HepG2 (cell line): ENCODE measurements around the gene PAIP2. TPM values are rescaled to one million over a fixed set of nuclear protein-coding genes. Genes with fewer than 3 reads are reported as not detected.

Experiments
- ATAC-seq: fragments of 200-7000 bp; cut with Tn5 transposase; 3 replicates; pipeline ENCODE4 v1.9.1; 2020; ENCODE audit warnings: mild to moderate bottlenecking, moderate library complexity
- BruUV-seq: library from RNA; stranded (reverse); fragments of 400-500 nt; replicated peaks from 2 replicates; lab custom pipeline; 2021; lab: Mats Ljungman, UMichigan
- CTCF ChIA-PET: fragments of 300-600 bp; formaldehyde crosslinking; extraction: SDS; loops from one replicate; lab custom pipeline; 2021; ENCODE audit warnings: low total read pairs, inconsistent platforms, low intra/inter-chr PET ratio; lab: Yijun Ruan, JAX
- POLR2A ChIA-PET: fragments of 350-600 bp; sonication (Branson Sonifier 250); formaldehyde crosslinking; loops from one replicate; lab custom pipeline; 2020; ENCODE audit warnings: antibody characterized with exemption, inconsistent platforms; lab: Yijun Ruan, JAX
- DNase-seq: peaks from one replicate; pipeline ENCODE4 v3.0.0-alpha.2; 2015; ENCODE audit warnings: low spot score
- FAIRE-seq: peaks from 3 replicates; lab custom pipeline; 2011; peaks lifted over from hg19 to GRCh38; lab: Jason Lieb, UNC
- H2AFZ ChIP-seq: one replicate; pipeline ENCODE4 v1.6.1; 2011; ENCODE audit warnings: low read length, inconsistent platforms
- H3K27ac ChIP-seq: fragments of 300-600 bp; 3 replicates; pipeline ENCODE4 v1.8.0; 2011; ENCODE audit warnings: mixed run types, mild to moderate bottlenecking, mixed read lengths, low read length, inconsistent platforms; ENCODE audit not compliant: insufficient read depth; ENCODE audit errors: extremely low read length
- H3K27me3 ChIP-seq, 2 experiments: fragments of 200-600 bp in 1 of 2; 2 replicates in 1 of 2; 3 replicates in 1 of 2; pipeline versions ENCODE4 v1.6.0 to v1.8.0; 2011; ENCODE audit warnings: low read length in 2 of 2, mild to moderate bottlenecking in 2 of 2, moderate library complexity in 2 of 2, inconsistent platforms in 1 of 2; ENCODE audit not compliant: insufficient read depth in 2 of 2, control insufficient read depth in 1 of 2
- H3K36me3 ChIP-seq, 2 experiments: fragments of 200-600 bp in 1 of 2; replicated peaks in 1 of 2; 2 replicates in 1 of 2; 3 replicates in 1 of 2; pipeline versions ENCODE4 v1.5.1 to v1.8.0; 2011; ENCODE audit warnings: low read length in 2 of 2, inconsistent platforms in 1 of 2; ENCODE audit not compliant: insufficient read depth in 2 of 2, control insufficient read depth in 1 of 2
- H3K4me1 ChIP-seq: 2 replicates; pipeline ENCODE4 v1.5.1; 2012; ENCODE audit warnings: low read length, inconsistent platforms; ENCODE audit not compliant: insufficient read depth
- H3K4me2 ChIP-seq: 2 replicates; pipeline ENCODE4 v1.6.0; 2011; ENCODE audit warnings: low read depth, low read length, inconsistent platforms
- H3K4me3 ChIP-seq, 3 experiments: fragments of 200-600 bp in 1 of 3; sonication (generic), shearing (Covaris generic) in 1 of 3; replicated peaks in 1 of 3; 2 replicates each; pipeline ENCODE4 v1.5.1; 2011 to 2016; ENCODE audit warnings: low read length in 3 of 3, inconsistent platforms in 2 of 3, low read depth in 2 of 3, mild to moderate bottlenecking in 2 of 3, control low read depth in 1 of 3, mixed read lengths in 1 of 3; ENCODE audit not compliant: insufficient read depth in 1 of 3
- H3K79me2 ChIP-seq: one replicate; pipeline ENCODE4 v1.6.1; 2011; ENCODE audit warnings: low read length, inconsistent platforms; ENCODE audit not compliant: insufficient read depth
- H3K9ac ChIP-seq: 2 replicates; pipeline ENCODE4 v1.6.0; 2011; ENCODE audit warnings: mild to moderate bottlenecking, low read depth, low read length, inconsistent platforms; ENCODE audit not compliant: insufficient read depth
- H3K9me3 ChIP-seq: 2 replicates; pipeline ENCODE4 v1.5.1; 2012; ENCODE audit warnings: mild to moderate bottlenecking, low read length
- H4K20me1 ChIP-seq: 2 replicates; pipeline ENCODE4 v1.6.0; 2011; ENCODE audit warnings: inconsistent platforms, mild to moderate bottlenecking, low read length, moderate library complexity; ENCODE audit not compliant: insufficient read depth
- FOSL2 ChIP-seq: sonication (generic); formaldehyde crosslinking; IDR thresholded peaks from 2 replicates; pipeline ENCODE4 v1.4.0; 2020; ENCODE audit warnings: missing genetic modification reagents
- HIVEP1 ChIP-seq: sonication (generic); formaldehyde crosslinking; IDR thresholded peaks from 2 replicates; pipeline ENCODE4 v1.4.0; 2020; ENCODE audit warnings: mild to moderate bottlenecking, missing genetic modification reagents
- KDM1A ChIP-seq: IDR thresholded peaks from 2 replicates; pipeline ENCODE4 v1.6.1; 2016; ENCODE audit warnings: missing compliant biosample characterization
- RAD21 ChIP-seq: fragments of 450-650 bp; formaldehyde crosslinking; IDR thresholded peaks from 2 replicates; pipeline ENCODE4 v1.5.0; 2020; ENCODE audit warnings: mild to moderate bottlenecking
- SATB2 ChIP-seq: sonication (generic); formaldehyde crosslinking; IDR thresholded peaks from 2 replicates; pipeline ENCODE4 v1.5.0; 2020; ENCODE audit warnings: missing genetic modification reagents
- SMYD3 ChIP-seq: sonication (generic); formaldehyde crosslinking; IDR thresholded peaks from 2 replicates; pipeline ENCODE4 v1.8.1; 2023; ENCODE audit warnings: mild to moderate bottlenecking, missing genetic modification reagents
- TP53 ChIP-seq: sonication (generic); formaldehyde crosslinking; conservative IDR thresholded peaks from 2 replicates; pipeline ENCODE4 v1.4.0; 2020; ENCODE audit warnings: missing genetic modification reagents
- ZEB1 ChIP-seq: IDR thresholded peaks from 2 replicates; pipeline ENCODE4 v1.6.1; 2012; ENCODE audit warnings: mild to moderate bottlenecking, low read depth, inconsistent platforms; ENCODE audit not compliant: insufficient replicate concordance
- ZFP41 ChIP-seq: sonication (generic); formaldehyde crosslinking; IDR thresholded peaks from 2 replicates; pipeline ENCODE4 v1.4.0; 2020; ENCODE audit warnings: mild to moderate bottlenecking, missing genetic modification reagents, borderline replicate concordance
- ZNF33B ChIP-seq: sonication (generic); formaldehyde crosslinking; IDR thresholded peaks from 2 replicates; pipeline ENCODE4 v1.5.1; 2020; ENCODE audit warnings: mild to moderate bottlenecking, missing genetic modification reagents
- ZNF432 ChIP-seq: sonication (generic); formaldehyde crosslinking; IDR thresholded peaks from 2 replicates; pipeline ENCODE4 v1.5.0; 2020; ENCODE audit warnings: missing genetic modification reagents, mild to moderate bottlenecking, borderline replicate concordance
- WGBS: methylation state at CpG from one replicate; pipeline ENCODE4 v1.1.6; 2017; ENCODE audit warnings: low lambda C conversion rate; 5-methylcytosine and 5-hydroxymethylcytosine counted together
- in situ Hi-C: cut with HindIII; loops from 2 replicates; pipeline ENCODE4 v1.10.0; 2017; ENCODE audit warnings: low pct_unique_long_range_greater_than_20kb; ENCODE audit not compliant: extremely low pct_ligation_motif_present
- intact Hi-C: fragments of 100-400 bp; cut with micrococcal nuclease; formaldehyde crosslinking; loops from one replicate; pipeline ENCODE4 v1.10.0; 2022; ENCODE audit not compliant: unreplicated experiment
- polyA plus RNA-seq, 8 experiments: library from polyadenylated mRNA; depleted of rRNA in 3 of 8; stranded (reverse) in 7 of 8; unstranded in 1 of 8; fragments of >200 nt; fragmentation: Illumina TruSeq in 4 of 8; extraction: Trizol in 4 of 8; gene quantifications; 2 replicates each; pipeline versions ENCODE4 v1.2.1 to v1.2.3, GENCODE V29; 2011 to 2016; ENCODE audit warnings: low read depth in 4 of 8, missing spikeins in 1 of 8, mixed read lengths in 1 of 8; ENCODE audit not compliant: insufficient read depth in 1 of 8
- total RNA-seq, 5 experiments: library from RNA; depleted of rRNA; stranded (reverse); fragments of >200 nt; fragmentation: Illumina TruSeq; extraction: Trizol; gene quantifications; 2 replicates each; pipeline ENCODE4 v1.2.3, GENCODE V29; 2016; ENCODE audit warnings: low read depth in 1 of 5
- TF ChIP-seq, protein P1 (sequence below): sonication (generic); formaldehyde crosslinking; IDR thresholded peaks from 2 replicates; pipeline ENCODE4 v1.5.1; 2020; ENCODE audit warnings: mild to moderate bottlenecking, missing genetic modification reagents, moderate library complexity
- TF ChIP-seq, protein P2 (sequence below): IDR thresholded peaks from 2 replicates; pipeline ENCODE4 v1.6.1; 2016; ENCODE audit warnings: low read depth, missing genetic modification reagents, missing compliant biosample characterization
- TF ChIP-seq, protein P3 (sequence below): IDR thresholded peaks from 2 replicates; pipeline ENCODE4 v1.6.1; 2016; ENCODE audit warnings: control low read depth

PAIP2 gene
- total and polyA plus RNA-seq, 2 of the 13 experiments (the other 11 are each of a cell fraction or from before 2014, with no cell fraction given): 61.5 to 76.3 TPM

DNA sequence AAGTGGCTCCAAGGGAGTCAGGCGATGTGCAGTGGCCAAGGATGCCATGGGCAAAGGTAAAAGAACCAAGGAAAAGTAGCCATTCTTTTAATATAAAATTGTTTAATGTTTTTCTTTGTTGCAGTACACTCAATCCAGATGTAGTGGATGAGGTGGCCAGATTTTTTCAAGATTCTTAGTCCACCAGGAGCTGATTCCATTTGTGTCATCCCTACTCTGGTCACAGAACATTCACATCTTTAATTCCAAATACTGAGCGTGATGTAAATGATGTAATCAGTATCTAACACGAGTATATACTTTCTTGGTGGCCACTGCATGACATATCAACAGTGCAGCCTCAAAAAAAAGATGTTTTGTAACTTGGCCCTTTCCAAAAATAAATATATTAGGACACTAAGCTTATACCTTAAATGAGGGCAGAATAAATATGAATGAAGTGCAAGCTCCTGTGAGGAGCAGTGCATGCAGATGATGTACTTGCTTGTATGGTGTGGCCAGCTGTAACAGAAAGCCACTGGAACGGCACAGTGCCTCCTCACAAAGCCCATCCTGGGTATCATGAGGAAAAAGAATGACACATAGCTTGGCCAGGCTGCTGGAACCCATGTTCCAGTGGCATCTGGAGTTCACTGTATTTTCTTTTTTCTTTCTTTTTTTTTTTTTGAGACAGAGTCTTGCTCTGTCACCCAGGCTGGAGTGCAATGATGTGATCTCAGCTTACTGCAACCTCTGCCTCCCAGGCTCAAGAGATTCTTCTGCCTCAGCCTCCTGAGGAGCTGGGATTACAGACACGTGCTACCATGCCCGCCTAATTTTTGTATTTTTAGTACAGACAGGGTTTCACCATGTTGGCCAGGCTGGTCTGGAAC is 68.7 kb downstream of the PAIP2 start:
- CTCF ChIA-PET: no interaction called here
- Histone ChIP-seq H3K79me2 (no peaks in the 10 kb centered on the region), H3K27me3 (no peaks in the 10 kb centered on the region), H3K36me3 (no peaks in the 10 kb centered on the region), H3K4me2 (no peak overlapping the region), H3K27ac (no peak overlapping the region), H3K9me3 (no peaks in the 10 kb centered on the region), H3K4me1 (peaks cover 35% of the 10 kb centered on the region), H3K4me3 (no peak overlapping the region), H3K9ac (no peak overlapping the region), H4K20me1 (no peaks in the 10 kb centered on the region), H2AFZ (no peak overlapping the region)
- ATAC-seq (no peak), DNase-seq (no peak), FAIRE-seq (no peak)
- in situ Hi-C loops (no loop called here), intact Hi-C loops (no loop called here)
- POLR2A ChIA-PET: interaction anchor here (0.7 to 0.9 kb wide), 2 partner anchors 8 to 93 kb away, joined by 3 read pairs; no protein-coding TSS in a partner anchor
- 57% methylated on average over 6 of the region's 6 CpGs for WGBS
- BruUV-seq: no TSS peak
- TF ChIP-seq TP53 (CRISPR knock-in tag): no peak
- TF ChIP-seq ZFP41 (CRISPR knock-in tag): no peak
- TF ChIP-seq, protein P1, sequence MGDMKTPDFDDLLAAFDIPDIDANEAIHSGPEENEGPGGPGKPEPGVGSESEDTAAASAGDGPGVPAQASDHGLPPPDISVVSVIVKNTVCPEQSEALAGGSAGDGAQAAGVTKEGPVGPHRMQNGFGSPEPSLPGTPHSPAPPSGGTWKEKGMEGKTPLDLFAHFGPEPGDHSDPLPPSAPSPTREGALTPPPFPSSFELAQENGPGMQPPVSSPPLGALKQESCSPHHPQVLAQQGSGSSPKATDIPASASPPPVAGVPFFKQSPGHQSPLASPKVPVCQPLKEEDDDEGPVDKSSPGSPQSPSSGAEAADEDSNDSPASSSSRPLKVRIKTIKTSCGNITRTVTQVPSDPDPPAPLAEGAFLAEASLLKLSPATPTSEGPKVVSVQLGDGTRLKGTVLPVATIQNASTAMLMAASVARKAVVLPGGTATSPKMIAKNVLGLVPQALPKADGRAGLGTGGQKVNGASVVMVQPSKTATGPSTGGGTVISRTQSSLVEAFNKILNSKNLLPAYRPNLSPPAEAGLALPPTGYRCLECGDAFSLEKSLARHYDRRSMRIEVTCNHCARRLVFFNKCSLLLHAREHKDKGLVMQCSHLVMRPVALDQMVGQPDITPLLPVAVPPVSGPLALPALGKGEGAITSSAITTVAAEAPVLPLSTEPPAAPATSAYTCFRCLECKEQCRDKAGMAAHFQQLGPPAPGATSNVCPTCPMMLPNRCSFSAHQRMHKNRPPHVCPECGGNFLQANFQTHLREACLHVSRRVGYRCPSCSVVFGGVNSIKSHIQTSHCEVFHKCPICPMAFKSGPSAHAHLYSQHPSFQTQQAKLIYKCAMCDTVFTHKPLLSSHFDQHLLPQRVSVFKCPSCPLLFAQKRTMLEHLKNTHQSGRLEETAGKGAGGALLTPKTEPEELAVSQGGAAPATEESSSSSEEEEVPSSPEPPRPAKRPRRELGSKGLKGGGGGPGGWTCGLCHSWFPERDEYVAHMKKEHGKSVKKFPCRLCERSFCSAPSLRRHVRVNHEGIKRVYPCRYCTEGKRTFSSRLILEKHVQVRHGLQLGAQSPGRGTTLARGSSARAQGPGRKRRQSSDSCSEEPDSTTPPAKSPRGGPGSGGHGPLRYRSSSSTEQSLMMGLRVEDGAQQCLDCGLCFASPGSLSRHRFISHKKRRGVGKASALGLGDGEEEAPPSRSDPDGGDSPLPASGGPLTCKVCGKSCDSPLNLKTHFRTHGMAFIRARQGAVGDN (CRISPR knock-in tag): no peak
- TF ChIP-seq KDM1A (CRISPR knock-in tag): no peak
- no peak for TF ChIP-seq ZNF432 (CRISPR knock-in tag)
- no peak for TF ChIP-seq FOSL2 (CRISPR knock-in tag)
- TF ChIP-seq, protein P2, sequence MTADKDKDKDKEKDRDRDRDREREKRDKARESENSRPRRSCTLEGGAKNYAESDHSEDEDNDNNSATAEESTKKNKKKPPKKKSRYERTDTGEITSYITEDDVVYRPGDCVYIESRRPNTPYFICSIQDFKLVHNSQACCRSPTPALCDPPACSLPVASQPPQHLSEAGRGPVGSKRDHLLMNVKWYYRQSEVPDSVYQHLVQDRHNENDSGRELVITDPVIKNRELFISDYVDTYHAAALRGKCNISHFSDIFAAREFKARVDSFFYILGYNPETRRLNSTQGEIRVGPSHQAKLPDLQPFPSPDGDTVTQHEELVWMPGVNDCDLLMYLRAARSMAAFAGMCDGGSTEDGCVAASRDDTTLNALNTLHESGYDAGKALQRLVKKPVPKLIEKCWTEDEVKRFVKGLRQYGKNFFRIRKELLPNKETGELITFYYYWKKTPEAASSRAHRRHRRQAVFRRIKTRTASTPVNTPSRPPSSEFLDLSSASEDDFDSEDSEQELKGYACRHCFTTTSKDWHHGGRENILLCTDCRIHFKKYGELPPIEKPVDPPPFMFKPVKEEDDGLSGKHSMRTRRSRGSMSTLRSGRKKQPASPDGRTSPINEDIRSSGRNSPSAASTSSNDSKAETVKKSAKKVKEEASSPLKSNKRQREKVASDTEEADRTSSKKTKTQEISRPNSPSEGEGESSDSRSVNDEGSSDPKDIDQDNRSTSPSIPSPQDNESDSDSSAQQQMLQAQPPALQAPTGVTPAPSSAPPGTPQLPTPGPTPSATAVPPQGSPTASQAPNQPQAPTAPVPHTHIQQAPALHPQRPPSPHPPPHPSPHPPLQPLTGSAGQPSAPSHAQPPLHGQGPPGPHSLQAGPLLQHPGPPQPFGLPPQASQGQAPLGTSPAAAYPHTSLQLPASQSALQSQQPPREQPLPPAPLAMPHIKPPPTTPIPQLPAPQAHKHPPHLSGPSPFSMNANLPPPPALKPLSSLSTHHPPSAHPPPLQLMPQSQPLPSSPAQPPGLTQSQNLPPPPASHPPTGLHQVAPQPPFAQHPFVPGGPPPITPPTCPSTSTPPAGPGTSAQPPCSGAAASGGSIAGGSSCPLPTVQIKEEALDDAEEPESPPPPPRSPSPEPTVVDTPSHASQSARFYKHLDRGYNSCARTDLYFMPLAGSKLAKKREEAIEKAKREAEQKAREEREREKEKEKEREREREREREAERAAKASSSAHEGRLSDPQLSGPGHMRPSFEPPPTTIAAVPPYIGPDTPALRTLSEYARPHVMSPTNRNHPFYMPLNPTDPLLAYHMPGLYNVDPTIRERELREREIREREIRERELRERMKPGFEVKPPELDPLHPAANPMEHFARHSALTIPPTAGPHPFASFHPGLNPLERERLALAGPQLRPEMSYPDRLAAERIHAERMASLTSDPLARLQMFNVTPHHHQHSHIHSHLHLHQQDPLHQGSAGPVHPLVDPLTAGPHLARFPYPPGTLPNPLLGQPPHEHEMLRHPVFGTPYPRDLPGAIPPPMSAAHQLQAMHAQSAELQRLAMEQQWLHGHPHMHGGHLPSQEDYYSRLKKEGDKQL (CRISPR knock-in tag): no peak
- TF ChIP-seq, protein P3, sequence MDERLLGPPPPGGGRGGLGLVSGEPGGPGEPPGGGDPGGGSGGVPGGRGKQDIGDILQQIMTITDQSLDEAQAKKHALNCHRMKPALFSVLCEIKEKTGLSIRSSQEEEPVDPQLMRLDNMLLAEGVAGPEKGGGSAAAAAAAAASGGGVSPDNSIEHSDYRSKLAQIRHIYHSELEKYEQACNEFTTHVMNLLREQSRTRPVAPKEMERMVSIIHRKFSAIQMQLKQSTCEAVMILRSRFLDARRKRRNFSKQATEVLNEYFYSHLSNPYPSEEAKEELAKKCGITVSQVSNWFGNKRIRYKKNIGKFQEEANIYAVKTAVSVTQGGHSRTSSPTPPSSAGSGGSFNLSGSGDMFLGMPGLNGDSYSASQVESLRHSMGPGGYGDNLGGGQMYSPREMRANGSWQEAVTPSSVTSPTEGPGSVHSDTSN (CRISPR knock-in tag): no peak
- no peak for TF ChIP-seq RAD21 (CRISPR knock-in tag)
- TF ChIP-seq HIVEP1 (CRISPR knock-in tag): no peak
- no peak for TF ChIP-seq ZNF33B (CRISPR knock-in tag)
- TF ChIP-seq SMYD3: no peak
- TF ChIP-seq SATB2: no peak
- no peak for TF ChIP-seq ZEB1
